Left ventricle myocardium superior (tissue), 1 donor: ENCODE measurements around the gene TSSK6. TPM values are rescaled to one million over a fixed set of nuclear protein-coding genes. Genes with fewer than 3 reads are reported as not detected.

Source experiments
- ATAC-seq: fragments of 200-7000 bp; cut with Tn5 transposase; one replicate; pipeline ENCODE4 v1.9.1; 2020; ENCODE audit warnings: mild to moderate bottlenecking, moderate library complexity
- DNase-seq: peaks from one replicate; pipeline ENCODE4 v3.0.0-alpha.2; 2020
- intact Hi-C: fragments of 100-400 bp; cut with micrococcal nuclease; formaldehyde crosslinking; loops from one replicate; pipeline ENCODE4 v1.11.0; 2022
- total RNA-seq: library from RNA; stranded (reverse); fragmentation: NEBNext Ultra II Directional; extraction: Animal tissue kit (Norgen Biotek cat#: 25700); gene quantifications from one replicate; pipeline ENCODE4 v1.2.1, GENCODE V29; 2021
- donor health status: DM: no; HTN: yes; CAD: no; lungs with severe emphysema.

Gene TSSK6
- total RNA-seq, 1 donor from 2014 or later: 0.67 TPM

- ATAC-seq (peak; percentile 88), DNase-seq (peak; percentile 79)
- intact Hi-C loops: no loop called here
These were observed 31.4 kb upstream of the TSSK6 start for GRCh38 chr19:19546751-19547162.

GRCh38 chr19:19545707-19546106 lies 30.4 kb upstream of the TSSK6 start:
- DNase-seq (no peak), ATAC-seq (no peak)
- intact Hi-C loops: no loop called here

GRCh38 chr19:19544954-19545591 lies 29.7 kb upstream of the TSSK6 start:
- no peak for ATAC-seq
- no peak for DNase-seq
- intact Hi-C loops: no loop called here

GRCh38 chr19:19544257-19544953 lies 29.1 kb upstream of the TSSK6 start:
- ATAC-seq (no peak), DNase-seq (no peak)
- intact Hi-C loops: no loop called here

- intact Hi-C loops: no loop called here
- DNase-seq: no peak
- ATAC-seq: no peak
These were observed 28.3 kb upstream of the TSSK6 start for GRCh38 chr19:19543640-19544039.

GRCh38 chr19:19543101-19543500 lies 27.8 kb upstream of the TSSK6 start:
- intact Hi-C loops: no loop called here
- no peak for DNase-seq
- ATAC-seq: no peak

- intact Hi-C loops: no loop called here
- ATAC-seq (no peak), DNase-seq (no peak)
These were observed 27.2 kb upstream of the TSSK6 start for GRCh38 chr19:19542507-19542906.

GRCh38 chr19:19541616-19542015 lies 26.3 kb upstream of the TSSK6 start:
- DNase-seq: no peak
- ATAC-seq: no peak
- intact Hi-C loops: no loop called here

GRCh38 chr19:19540715-19541515 lies 25.6 kb upstream of the TSSK6 start:
- ATAC-seq: peak; percentile 14

GRCh38 chr19:19540064-19540714 lies 24.8 kb upstream of the TSSK6 start:
- DNase-seq (peak; percentile 78), ATAC-seq (peak; percentile 42)
- intact Hi-C loops: no loop called here

More at GRCh38 chr19:19540715-19541515, 25.6 kb upstream of the TSSK6 start:
- intact Hi-C loops: no loop called here
- peak; percentile 57 for DNase-seq

- DNase-seq (no peak), ATAC-seq (no peak)
- intact Hi-C loops: no loop called here
These were observed 24.3 kb upstream of the TSSK6 start for GRCh38 chr19:19539698-19540063.

- intact Hi-C loops: no loop called here
- ATAC-seq (no peak), DNase-seq (no peak)
These were observed 23.4 kb upstream of the TSSK6 start for GRCh38 chr19:19538785-19539166.

GRCh38 chr19:19538061-19538784 lies 22.9 kb upstream of the TSSK6 start, which contains the start of gene CILP2:
TSS of gene CILP2 (plus strand) at chr19:19538265. CDS start at chr19:19538350, 85 bp downstream.
- intact Hi-C loops: no loop called here
- DNase-seq (peak; percentile 73), ATAC-seq (peak; percentile 44)

GRCh38 chr19:19537075-19538048 lies 22.0 kb upstream of the TSSK6 start:
- DNase-seq: no peak
- intact Hi-C loops: no loop called here
- ATAC-seq: no peak

GRCh38 chr19:19535311-19536191 lies 20.2 kb upstream of the TSSK6 start:
- no peak for ATAC-seq
- intact Hi-C loops: no loop called here
- no peak for DNase-seq

- DNase-seq: no peak
- intact Hi-C loops: no loop called here
- ATAC-seq: no peak
These were observed 19.4 kb upstream of the TSSK6 start for GRCh38 chr19:19534556-19535265.
